HG03175 (cell line): ENCODE data around the gene ELMO2.

ENCODE experiments used
- ATAC-seq: cut with Tn5 transposase; IDR thresholded peaks from one replicate; pipeline ENCODE4 v1.9.1; 2021; ENCODE audit warnings: mild to moderate bottlenecking, moderate library complexity; ENCODE audit not compliant: unreplicated experiment

The ELMO2 gene

GRCh38 chr20:46406200-46406985, at the start of gene ELMO2:
Gene ELMO2 (minus strand): TSS chr20:46406615. CDS start chr20:46394482, 12,133 bp downstream.
- peak; percentile 88 for ATAC-seq

GRCh38 chr20:46455729-46456128, 49.3 kb upstream of the ELMO2 start:
- no peak for ATAC-seq

- ATAC-seq: no peak
Observed at GRCh38 chr20:46446851-46447250, 40.4 kb upstream of the ELMO2 start.

GRCh38 chr20:46439837-46440236, 33.4 kb upstream of the ELMO2 start:
- ATAC-seq: no peak

- ATAC-seq: no peak
Observed at GRCh38 chr20:46438156-46438750, 31.8 kb upstream of the ELMO2 start.

- ATAC-seq: no peak
Observed at GRCh38 chr20:46435146-46435545, 28.7 kb upstream of the ELMO2 start.

- ATAC-seq: no peak
Observed at GRCh38 chr20:46434597-46434996, 28.2 kb upstream of the ELMO2 start.

- no peak for ATAC-seq
Observed at GRCh38 chr20:46433051-46433450, 26.6 kb upstream of the ELMO2 start.

GRCh38 chr20:46430921-46431712, 24.7 kb upstream of the ELMO2 start:
- ATAC-seq: no peak

GRCh38 chr20:46427384-46427783, 21.0 kb upstream of the ELMO2 start:
- no peak for ATAC-seq

- no peak for ATAC-seq
Observed at GRCh38 chr20:46423882-46424482, 17.6 kb upstream of the ELMO2 start.

GRCh38 chr20:46423342-46423741, 16.9 kb upstream of the ELMO2 start:
- ATAC-seq: no peak

GRCh38 chr20:46420878-46421277, 14.5 kb upstream of the ELMO2 start:
- ATAC-seq: no peak

GRCh38 chr20:46419882-46420281, 13.5 kb upstream of the ELMO2 start:
- ATAC-seq: no peak

GRCh38 chr20:46416839-46417238, 10.4 kb upstream of the ELMO2 start:
- ATAC-seq: no peak

GRCh38 chr20:46416421-46416820, 10.0 kb upstream of the ELMO2 start:
- no peak for ATAC-seq

- no peak for ATAC-seq
Observed at GRCh38 chr20:46415773-46416172, 9.4 kb upstream of the ELMO2 start.

GRCh38 chr20:46414608-46415007, 8.2 kb upstream of the ELMO2 start:
- ATAC-seq: no peak

GRCh38 chr20:46411637-46412036, 5.2 kb upstream of the ELMO2 start:
- no peak for ATAC-seq

- no peak for ATAC-seq
Observed at GRCh38 chr20:46408281-46408731, 1.9 kb upstream of the ELMO2 start.

- no peak for ATAC-seq
Observed at GRCh38 chr20:46407671-46407996, 1.2 kb upstream of the ELMO2 start.
